IMR-90 (cell line): ENCODE measurements around the gene HOXA13.

Experiments used
- CTCF ChIP-seq: conservative IDR thresholded peaks from 2 replicates; pipeline ENCODE4 v1.5.1; 2012; ENCODE audit warnings: mild to moderate bottlenecking, low read depth, low read length, improper control_type of control experiment
- RCOR1 ChIP-seq: IDR thresholded peaks from 2 replicates; pipeline ENCODE4 v1.6.1; 2012; ENCODE audit warnings: mild to moderate bottlenecking, low read length, improper control_type of control experiment; ENCODE audit not compliant: insufficient replicate concordance

GRCh38 chr7:27217951-27218350 is 18.1 kb upstream of the HOXA13 start:
- TF ChIP-seq RCOR1 (no peak), CTCF (no peak)
